Right forelimb (tissue), 1 donor: ENCODE results near the gene CDKN2B-AS1.
A peak's percentile ranks its signal among the peaks of the same experiment; 100 is the strongest.
"Not testable (repeated sequence)": the region's sequence is repeated elsewhere in the genome, so short reads cannot be mapped to it uniquely, and the experiment has no call there.

Experiments used
- DNase-seq: peaks from one replicate; pipeline ENCODE4 v3.0.0-alpha.2; 2018

Gene CDKN2B-AS1

DNA sequence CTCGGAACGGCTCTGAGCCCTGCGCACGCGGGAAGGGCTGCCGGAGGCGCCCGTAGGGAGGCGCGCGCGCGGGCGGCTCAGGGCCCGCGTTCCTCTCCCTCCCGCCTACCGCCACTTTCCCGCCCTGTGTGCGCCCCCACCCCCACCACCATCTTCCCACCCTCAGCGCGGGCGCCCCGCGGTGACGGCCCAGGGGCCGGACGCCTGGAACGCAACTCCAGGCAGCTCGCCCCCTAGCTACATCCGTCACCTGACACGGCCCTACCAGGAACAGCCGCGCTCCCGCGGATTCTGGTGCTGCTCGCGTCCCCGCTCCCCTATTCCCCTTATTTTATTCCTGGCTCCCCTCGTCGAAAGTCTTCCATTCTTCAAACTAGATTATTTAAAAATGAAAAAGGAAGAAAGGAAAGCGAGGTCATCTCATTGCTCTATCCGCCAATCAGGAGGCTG lies at the start of gene CDKN2B-AS1:
CDKN2B-AS1 (plus strand) TSS at position 236 of the 450 bp plus-strand sequence.
- DNase-seq, result peak; percentile 69

DNA sequence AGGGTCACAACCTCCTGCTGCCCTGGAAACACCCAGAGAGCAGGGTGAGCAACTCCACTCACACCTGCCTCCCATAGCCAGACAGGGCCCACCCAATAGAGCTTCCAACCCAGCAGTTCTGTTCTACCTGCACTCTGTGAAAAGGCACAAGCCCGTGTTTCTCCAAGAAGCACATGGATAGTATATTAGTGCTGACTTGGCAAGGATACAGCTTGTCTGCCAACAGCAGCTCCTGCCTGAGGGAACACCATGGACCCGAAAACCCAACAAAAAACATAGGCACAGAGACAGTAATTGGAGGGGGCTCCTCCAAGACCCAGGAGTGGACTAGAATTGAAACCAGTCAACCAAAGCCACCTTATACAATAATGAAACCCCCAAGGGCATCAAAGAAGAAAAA lies 49.0 kb upstream of the CDKN2B-AS1 start:
- DNase-seq, result no peak

DNA sequence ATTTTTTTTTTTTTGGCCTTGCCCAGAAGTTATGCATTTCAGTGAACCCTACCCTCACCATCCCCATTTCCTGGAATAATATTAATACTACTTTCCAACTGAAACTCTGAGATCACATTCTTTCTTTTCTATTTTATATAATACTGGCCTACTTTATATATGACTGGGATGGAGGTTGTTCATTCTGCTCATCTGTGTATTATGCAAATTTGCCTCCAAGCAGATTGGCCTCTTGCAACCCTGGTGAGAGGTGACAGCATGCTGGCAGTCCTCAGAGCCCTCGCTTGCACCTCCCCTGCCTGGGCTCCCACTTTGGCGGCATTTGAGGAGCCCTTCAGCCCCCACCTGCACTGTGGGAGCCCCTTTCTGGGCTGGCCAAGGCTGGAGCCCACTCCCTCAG lies 35.8 kb upstream of the CDKN2B-AS1 start:
- no peak for DNase-seq

DNA sequence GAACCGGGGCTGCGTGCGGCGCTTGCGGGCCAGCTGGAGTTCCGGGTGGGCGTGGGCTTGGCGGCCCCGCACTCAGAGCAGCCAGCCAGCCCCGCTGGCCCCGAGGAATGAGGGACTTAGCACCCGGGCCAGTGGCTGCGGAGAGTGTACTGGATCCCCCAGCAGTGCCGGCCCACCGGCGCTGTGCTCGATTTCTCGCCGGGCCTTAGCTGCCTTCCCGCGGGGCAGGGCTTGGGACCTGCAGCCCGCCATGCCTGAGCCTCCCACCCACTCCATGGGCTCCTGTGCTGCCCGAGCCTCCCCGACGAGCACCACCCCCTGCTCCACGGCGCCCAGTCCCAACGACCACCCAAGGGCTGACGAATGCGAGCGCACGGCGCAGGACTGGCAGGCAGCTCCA lies 35.3 kb upstream of the CDKN2B-AS1 start:
- not testable (repeated sequence) for DNase-seq

DNA sequence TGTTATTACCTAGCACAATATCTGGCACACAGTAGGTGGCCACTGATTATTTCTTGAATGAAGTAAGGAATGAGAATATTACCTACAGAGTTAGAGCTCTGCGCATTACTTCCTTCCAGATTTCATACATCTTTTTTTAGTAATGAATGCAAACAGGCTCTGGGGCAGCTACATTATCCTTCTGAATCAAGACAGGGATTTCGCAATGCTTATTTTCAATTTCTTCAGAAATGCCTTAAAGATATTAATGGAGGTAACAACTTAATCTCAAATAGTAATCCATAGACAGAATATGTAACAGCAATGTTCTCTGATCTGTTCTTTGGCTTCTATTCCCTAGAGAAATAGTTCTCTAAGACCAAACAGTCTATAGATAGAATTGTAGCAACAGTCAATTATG lies 33.0 kb upstream of the CDKN2B-AS1 start:
- DNase-seq, result no peak

DNA sequence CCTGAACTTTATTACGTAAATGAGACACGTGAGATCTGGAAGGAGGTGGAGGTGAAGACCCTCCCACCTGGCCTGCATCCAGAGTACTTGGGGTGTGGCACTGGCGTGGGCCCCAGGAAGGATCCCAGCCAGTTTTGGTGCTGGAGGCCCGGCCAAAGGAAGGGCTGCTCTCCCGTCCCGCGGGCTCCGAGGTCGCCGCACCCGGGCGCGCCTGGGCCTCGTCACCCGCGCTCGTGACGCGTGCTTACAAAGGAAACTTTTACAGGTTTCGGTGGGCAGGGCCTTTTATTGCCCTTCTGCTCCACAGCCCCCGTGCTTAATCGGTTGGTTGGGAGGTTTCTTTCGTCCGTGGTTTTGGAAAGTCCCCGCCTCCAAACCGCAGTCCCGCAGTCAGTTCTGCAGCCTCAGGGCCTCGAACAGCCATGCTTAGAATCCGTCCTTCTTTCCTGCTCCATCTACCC lies 29.6 kb upstream of the CDKN2B-AS1 start:
- peak; percentile 53 for DNase-seq

DNA sequence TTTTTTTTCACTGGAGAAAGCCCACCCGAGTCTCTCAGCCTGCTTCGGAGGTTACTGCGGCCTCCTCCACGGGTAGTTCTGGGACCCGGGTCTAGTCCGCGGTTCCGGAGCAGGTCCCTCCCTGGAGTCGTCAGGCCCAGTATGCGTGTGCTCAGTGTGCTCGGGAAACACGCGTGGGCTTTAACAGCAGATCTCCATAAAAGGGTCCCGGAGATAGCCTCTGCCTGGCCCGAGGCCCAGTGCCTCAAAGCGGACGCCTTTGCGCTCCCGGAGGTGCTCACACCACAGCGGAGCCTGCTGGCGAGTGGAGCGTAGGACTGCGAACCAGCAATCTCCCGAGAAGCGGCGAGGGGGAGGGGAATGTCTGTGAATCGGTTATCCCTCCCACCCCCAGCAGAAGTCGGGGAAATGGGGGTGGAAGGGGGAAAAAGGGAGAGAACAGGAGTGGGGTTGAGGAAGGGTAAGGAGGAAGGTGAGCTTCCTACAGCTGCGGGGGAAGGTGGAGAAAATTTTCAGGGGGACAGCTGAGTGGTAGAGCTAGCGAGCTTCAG lies 29.1 kb upstream of the CDKN2B-AS1 start:
- DNase-seq, result peak; percentile 47

DNA sequence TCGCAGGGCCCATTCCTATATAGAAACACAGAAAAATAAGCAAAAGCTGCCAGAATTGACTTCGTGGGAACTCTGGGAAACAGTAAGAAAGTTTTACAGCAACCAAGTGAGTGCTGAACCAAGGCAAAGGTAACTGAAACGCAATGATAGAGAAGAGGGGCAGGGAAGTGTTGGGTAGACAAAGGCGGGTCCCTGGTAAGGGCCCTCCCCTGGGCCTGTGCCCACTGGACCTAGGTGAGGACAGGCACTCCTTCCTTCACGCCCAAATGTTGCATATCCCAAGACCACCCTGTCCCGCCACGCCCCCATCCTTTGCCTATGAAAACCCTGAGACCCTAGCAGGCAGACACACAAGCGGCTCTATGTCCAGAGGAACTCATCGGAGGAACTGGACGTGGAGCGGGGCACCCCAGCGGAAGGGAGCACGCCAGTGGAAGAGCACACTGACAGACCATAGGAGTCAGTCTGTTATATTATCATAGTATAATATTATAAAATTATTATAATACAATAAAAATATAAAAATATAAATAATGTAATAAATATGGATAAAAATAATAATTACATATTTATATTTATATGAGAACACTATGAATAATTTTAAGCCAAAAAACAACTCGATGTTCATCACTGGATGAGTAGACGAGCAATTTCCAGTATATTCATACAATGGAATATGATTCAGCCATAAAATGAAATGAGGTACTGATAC lies 28.3 kb upstream of the CDKN2B-AS1 start:
- no peak for DNase-seq

DNA sequence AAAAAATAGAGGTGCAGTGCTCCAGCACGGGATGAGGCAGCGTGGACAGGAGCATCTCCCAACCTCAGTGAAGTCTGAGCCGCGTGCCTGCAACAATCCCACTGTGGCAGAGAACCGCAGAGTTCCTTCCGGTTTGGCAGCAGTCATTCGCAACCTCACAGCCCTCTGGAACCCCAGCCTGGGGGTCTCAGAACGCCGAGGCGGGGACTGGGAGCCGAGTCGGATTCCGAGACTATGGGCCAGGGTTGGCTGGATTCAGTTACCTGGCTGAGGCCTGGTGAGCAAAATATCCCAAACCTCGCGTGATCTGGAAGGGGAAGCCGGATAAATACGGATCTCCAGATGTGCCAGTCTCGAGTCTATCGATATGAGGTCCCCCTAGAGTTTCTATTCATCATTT lies 27.4 kb upstream of the CDKN2B-AS1 start:
- no peak for DNase-seq

DNA sequence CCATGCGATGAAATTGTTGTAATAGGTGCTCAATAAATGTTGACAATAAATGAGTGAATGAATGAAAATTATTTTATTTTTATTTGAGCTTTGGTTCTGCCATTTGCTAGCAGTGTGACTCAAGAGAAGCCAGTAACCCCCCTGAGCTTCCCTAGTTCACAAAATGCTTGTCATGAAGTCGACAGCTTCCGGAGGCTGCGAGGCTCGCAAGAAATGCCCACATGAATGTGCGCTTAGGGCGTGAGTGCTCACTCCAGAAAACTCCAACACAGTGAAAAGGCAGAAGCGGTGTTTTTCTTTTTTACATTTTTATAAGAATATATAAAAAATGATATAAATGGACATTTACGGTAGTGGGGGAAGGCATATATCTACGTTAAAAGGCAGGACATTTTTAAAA lies 26.9 kb upstream of the CDKN2B-AS1 start:
- no peak for DNase-seq

DNA sequence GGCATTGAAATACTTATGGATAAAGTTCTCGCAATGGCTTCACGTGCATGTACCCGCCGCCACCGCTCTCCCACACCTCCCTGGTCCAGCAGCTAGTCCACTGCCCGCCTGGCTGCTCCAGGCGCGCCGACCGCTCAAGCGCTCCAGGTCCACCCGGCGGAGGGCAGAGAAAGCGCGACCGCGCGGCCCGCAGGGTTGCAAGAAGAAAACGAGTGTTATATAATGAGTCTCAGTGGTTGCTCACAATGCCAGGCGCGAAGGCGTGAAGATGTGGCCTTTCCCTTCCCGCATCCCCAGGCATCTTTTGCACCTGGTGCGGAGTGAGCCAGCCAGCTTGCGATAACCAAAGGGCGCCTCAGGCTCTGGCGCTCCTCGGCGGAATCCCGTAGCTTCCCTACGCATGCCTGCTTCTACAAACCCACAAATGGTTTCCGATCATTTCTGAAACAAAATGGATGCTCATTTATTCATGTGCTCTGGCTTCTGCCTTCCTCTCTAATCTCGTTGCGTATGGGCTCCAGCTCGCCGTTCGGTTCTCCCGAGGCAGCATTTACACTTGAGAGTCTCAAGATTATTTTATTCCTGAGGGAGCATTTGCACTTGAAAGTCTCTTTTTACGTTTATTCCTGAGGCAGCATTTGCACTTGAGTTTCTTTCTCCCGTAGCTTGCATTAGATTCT lies 26.1 kb upstream of the CDKN2B-AS1 start:
- no peak for DNase-seq

DNA sequence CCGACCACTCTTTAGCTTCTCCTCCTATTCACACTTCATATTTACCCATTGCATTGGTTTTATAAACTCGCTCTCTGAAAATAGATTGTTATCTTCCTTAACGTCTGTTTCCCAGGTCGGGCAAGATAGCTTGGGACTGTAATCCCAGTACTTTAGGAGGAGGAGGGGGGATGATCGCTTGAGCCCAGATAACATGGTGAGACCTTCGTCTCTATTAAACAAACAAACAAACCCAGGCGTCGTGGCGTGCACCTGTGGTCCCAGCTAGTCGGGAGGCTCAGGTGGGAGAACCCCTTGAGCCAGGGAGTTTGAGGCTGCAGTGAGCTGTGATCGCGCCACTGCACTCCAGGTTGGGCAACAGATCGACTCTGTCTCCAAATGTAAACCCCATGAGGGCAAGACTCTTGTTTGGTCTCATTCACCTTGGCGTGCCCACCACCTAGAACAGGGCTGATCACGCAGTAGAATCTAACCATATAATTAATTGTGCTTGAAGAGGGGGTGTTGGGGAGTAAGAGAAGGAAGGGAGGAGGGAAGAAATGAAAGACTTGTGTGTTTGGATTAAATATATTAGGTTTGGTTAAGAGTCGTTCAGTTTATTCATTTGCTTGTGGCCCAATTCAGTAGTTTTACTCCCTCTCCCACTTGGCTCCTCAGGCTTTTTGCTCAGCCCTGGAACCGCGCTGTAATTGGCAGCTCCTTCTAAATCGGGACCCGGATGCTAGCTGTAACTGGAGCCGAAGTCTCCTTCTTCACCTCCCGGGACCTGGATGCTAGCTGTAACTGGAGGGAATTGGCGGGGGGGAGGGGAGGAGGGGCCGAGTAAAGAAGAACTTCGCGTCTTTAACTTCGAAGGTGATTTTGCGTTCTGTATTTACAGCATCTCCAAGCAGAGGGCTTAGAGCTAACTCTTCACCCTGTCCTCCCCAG lies 25.3 kb upstream of the CDKN2B-AS1 start:
- no peak for DNase-seq

DNA sequence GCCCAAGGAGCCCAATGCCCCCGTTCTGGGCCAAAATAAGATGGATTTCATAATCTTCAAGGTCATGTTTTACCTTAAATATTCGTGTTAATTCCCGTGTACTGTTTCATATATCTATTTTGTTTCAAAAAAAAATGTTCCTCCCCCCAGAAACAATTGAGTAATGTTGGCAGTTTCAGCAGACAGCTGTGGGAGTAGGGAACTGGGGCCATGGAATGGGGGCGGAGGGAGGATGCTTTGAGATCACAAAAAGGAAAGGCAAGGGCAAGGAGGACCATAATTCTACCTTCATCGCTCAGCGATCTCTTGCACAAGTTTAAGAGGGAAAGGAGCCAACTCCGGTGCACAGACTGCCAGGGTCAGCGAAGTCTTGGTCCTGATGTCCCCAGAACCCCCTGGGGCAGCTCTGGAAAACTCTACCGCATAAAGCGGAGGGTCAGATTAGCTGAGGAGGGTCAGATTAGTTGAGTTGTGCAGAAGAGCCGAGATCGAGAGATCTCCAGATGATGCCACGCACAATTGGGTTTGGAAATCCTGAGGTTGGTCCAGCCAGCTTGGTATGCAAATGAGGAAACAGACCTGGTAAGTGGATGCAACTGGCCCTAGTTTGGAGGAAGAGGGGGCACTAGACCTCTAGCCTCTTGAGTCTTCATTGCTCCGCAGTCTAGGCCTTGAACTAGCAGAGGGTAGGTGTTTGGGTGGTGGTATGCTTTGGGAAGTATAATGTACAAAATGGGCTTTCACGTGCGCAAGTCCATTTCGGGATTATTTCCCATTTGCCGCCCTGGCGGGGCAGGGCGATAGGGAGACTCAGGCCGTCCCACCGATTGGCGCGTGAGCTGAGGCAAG lies 24.4 kb upstream of the CDKN2B-AS1 start:
- no peak for DNase-seq

DNA sequence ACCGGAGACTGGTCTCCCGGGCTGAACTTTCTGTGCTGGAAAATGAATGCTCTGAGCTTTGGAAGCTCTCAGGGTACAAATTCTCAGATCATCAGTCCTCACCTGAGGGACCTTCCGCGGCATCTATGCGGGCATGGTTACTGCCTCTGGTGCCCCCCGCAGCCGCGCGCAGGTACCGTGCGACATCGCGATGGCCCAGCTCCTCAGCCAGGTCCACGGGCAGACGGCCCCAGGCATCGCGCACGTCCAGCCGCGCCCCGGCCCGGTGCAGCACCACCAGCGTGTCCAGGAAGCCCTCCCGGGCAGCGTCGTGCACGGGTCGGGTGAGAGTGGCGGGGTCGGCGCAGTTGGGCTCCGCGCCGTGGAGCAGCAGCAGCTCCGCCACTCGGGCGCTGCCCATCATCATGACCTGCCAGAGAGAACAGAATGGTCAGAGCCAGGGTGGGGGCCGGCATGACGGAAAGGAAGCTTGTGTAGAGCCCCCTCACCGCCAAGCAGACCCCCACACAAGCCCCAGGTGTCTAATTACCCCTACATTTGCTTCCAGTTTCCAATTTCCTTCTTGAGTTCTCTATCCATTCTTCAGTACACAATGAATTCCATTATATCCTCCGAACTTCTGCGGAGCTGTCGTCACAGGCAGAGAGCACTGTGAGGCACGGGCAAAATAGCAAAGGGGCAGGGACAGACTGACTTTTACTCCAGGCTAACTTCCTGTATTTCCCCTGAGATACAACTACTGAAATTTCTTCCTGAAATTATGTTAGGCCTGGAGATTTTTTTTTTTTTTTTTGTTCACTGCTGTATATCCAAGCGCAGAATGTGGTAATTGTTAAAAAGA lies 23.6 kb upstream of the CDKN2B-AS1 start:
- DNase-seq, result peak; percentile 51

DNA sequence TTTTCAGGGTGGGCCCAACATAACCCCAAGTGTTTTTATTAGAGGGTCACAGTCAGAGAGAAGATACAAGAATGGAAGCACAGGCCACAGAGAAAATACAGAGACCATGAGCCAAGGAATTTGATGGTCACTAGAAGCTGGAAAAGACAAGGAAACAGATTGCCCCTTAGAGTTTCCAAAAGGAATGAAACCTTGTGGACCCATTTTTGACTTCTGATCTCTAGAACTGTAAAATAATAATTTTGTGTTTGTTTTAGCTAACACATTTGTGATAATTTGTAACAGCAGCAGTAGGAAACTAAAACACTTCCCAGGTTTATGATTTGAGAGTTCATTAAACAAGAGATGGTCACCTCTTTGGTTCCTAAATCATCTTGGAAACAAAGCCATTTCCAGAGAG lies 22.2 kb upstream of the CDKN2B-AS1 start:
- no peak for DNase-seq

DNA sequence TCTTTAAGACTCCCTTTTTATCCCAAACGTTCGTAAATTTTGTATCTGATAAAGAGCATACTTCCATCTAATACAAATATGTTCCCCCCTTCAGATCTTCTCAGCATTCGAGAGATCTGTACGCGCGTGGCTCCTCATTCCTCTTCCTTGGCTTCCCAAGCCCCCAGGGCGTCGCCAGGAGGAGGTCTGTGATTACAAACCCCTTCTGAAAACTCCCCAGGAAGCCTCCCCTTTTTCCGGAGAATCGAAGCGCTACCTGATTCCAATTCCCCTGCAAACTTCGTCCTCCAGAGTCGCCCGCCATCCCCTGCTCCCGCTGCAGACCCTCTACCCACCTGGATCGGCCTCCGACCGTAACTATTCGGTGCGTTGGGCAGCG lies 20.3 kb upstream of the CDKN2B-AS1 start:
- DNase-seq, result peak; percentile 49

DNA sequence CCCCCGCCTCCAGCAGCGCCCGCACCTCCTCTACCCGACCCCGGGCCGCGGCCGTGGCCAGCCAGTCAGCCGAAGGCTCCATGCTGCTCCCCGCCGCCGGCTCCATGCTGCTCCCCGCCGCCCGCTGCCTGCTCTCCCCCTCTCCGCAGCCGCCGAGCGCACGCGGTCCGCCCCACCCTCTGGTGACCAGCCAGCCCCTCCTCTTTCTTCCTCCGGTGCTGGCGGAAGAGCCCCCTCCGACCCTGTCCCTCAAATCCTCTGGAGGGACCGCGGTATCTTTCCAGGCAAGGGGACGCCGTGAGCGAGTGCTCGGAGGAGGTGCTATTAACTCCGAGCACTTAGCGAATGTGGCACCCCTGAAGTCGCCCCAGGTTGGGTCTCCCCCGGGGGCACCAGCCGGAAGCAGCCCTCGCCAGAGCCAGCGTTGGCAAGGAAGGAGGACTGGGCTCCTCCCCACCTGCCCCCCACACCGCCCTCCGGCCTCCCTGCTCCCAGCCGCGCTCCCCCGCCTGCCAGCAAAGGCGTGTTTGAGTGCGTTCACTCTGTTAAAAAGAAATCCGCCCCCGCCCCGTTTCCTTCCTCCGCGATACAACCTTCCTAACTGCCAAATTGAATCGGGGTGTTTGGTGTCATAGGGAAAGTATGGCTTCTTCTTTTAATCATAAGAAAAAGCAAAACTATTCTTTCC lies 19.7 kb upstream of the CDKN2B-AS1 start:
- DNase-seq, result peak; percentile 60

DNA sequence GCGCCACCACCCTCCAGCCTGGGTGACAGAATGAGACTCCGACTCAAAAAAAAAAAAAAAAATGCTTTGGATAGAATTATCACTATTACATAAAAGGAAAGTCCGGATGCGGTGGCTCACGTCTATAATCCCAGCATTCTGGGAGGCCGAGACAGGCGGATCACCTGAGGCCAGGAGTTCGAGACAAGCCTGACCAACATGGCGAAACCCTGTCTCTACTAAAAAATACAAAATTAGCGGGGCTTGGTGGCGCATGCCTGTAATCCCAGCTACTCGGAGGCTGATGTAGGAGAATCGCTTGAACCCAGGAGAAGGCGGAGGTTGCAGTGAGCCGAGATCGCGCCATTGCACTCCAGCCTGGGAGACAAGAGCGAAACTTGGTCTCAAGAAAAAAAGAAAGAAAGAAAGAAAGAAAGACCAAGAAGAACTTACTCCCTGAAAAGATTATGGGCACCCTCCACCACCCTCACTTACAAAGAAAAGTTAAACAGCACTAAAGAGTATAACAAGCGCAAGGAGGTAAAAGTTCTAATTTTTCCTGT lies 18.2 kb upstream of the CDKN2B-AS1 start:
- no peak for DNase-seq

DNA sequence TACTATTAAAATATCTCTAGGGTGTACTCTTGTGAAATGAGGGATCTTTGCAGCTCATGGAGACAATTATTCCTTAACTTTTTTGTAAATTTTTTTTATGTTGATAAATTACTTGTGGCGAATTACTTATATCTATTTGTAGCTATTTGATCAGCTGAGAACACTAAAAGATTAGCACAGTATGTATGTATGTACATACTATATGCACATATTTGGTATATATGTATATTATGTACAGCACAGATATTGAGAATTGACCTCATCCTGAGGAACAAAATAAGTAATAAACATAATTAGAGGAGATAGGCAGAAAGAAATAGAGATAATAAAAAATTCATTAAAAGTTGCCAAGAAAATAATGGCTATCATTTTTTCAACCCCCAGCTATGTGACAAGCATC lies 12.2 kb upstream of the CDKN2B-AS1 start:
- no peak for DNase-seq
